ENCODE results near the gene TNXB. TPM values are rescaled to one million over a fixed set of nuclear protein-coding genes. Genes with fewer than 3 reads are reported as not detected.

Gene TNXB
- total and polyA plus RNA-seq, 2 donors (not counting 3 experiments of a cell fraction or from before 2014, with no cell fraction given) = 0.47 to 2.7 TPM

- BruUV-seq (replicated peaks) = no TSS peak
Measured at GRCh38 chr6:32060966-32061655, 48.0 kb downstream of the TNXB start.

GRCh38 chr6:32058511-32058963 is 50.6 kb downstream of the TNXB start:
- BruUV-seq (replicated peaks) = no TSS peak
- H3K9me1 ChIP-seq (replicated peaks; ENCODE audit: control insufficient read depth, extremely low read depth, insufficient read depth, low read length) = no peaks in the 10 kb centered on the region
- H3K27me3 ChIP-seq (ENCODE audit: control insufficient read depth in 2 of 2, insufficient read depth in 2 of 2, low read length in 2 of 2) = no peaks in the 10 kb centered on the region
- FAIRE-seq (no peak), DNase-seq (ENCODE audit: low read depth, low spot score) (peak; percentile 88)
- H3K36me3 ChIP-seq (ENCODE audit: control insufficient read depth in 2 of 2, extremely low read depth in 1 of 2, insufficient read depth in 2 of 2, low read length in 2 of 2) = no peaks in the 10 kb centered on the region
- TF ChIP-seq CTCF (IDR thresholded peaks at IDR 0.05; ENCODE audit: extremely low read depth in 1 of 2, insufficient read depth in 1 of 2, low read depth in 1 of 2, low read length in 2 of 2) = no peak
- no peak for TF ChIP-seq POLR2A (IDR thresholded peaks at IDR 0.05; ENCODE audit: low read depth, low read length)
- TF ChIP-seq GATA2 (IDR thresholded peaks at IDR 0.05; ENCODE audit: insufficient read depth, insufficient read length, low read depth, low read length) = no peak
- no peak for TF ChIP-seq MYC (IDR thresholded peaks at IDR 0.05; ENCODE audit: low read depth, low read length)
- peak; percentile 39 for TF ChIP-seq FOS (IDR thresholded peaks at IDR 0.05; ENCODE audit: borderline replicate concordance, insufficient read depth, low read length)
- TF ChIP-seq EZH2 (IDR thresholded peaks at IDR 0.05; ENCODE audit: borderline replicate concordance, low read depth, low read length, severe bottlenecking) = no peak
- TF ChIP-seq POLR2AphosphoS5 (IDR thresholded peaks at IDR 0.05; ENCODE audit: insufficient read depth, low read depth, low read length) = no peak
- peak overlapping the region; percentile 23 for H3K9ac ChIP-seq (replicated peaks; ENCODE audit: extremely low read depth, insufficient read depth, low read length)
- no peak overlapping the region for H3K4me3 ChIP-seq (replicated peaks in 1 of 3; ENCODE audit: insufficient read depth in 1 of 3, low read depth in 1 of 3, low read length in 3 of 3)
- H3K27ac ChIP-seq (ENCODE audit: insufficient read depth, low read depth, low read length) = no peak overlapping the region
- H2AFZ ChIP-seq (ENCODE audit: low read depth, low read length) = peak overlapping the region; percentile 73
- ChIA-PET CTCF (interaction anchor here (1.1 to 1.7 kb wide), 2 partner anchors 11 to 21 kb away, joined by 3 to 7 read pairs; no protein-coding TSS in a partner anchor), POLR2A (no interaction called here)
- no peaks in the 10 kb centered on the region for H4K20me1 ChIP-seq (replicated peaks; ENCODE audit: control insufficient read depth, extremely low read depth, insufficient read depth, low read length)
- H3K4me2 ChIP-seq (ENCODE audit: insufficient read depth, low read length) = peak overlapping the region; percentile 44
- intact Hi-C loops (cut with micrococcal nuclease) = no loop called here
- dilution Hi-C loops (cut with MboI; ENCODE audit: extremely low pct_ligation_motif_present, low sequenced_read_pairs) = no loop called here
- H3K4me1 ChIP-seq (ENCODE audit: control insufficient read depth, extremely low read depth, insufficient read depth, low read length) = peaks cover 9% of the 10 kb centered on the region
- no peaks in the 10 kb centered on the region for H3K79me2 ChIP-seq (ENCODE audit: control insufficient read depth, insufficient read depth, low read length)
- no peaks in the 10 kb centered on the region for H3K9me3 ChIP-seq (replicated peaks; ENCODE audit: control insufficient read depth, insufficient read depth, low read length)

More at GRCh38 chr6:32060966-32061655, 48.0 kb downstream of the TNXB start:
- H4K20me1 ChIP-seq (replicated peaks; ENCODE audit: control insufficient read depth, extremely low read depth, insufficient read depth, low read length) = no peaks in the 10 kb centered on the region
- H3K4me1 ChIP-seq (ENCODE audit: control insufficient read depth, extremely low read depth, insufficient read depth, low read length) = peaks cover 9% of the 10 kb centered on the region
- ChIA-PET POLR2A (no interaction called here), CTCF (no interaction called here)
- H3K27me3 ChIP-seq (ENCODE audit: control insufficient read depth in 2 of 2, insufficient read depth in 2 of 2, low read length in 2 of 2) = no peaks in the 10 kb centered on the region
- H3K4me2 ChIP-seq (ENCODE audit: insufficient read depth, low read length) = no peak overlapping the region
- no peaks in the 10 kb centered on the region for H3K79me2 ChIP-seq (ENCODE audit: control insufficient read depth, insufficient read depth, low read length)
- dilution Hi-C loops (cut with MboI; ENCODE audit: extremely low pct_ligation_motif_present, low sequenced_read_pairs) (no loop called here), intact Hi-C loops (cut with micrococcal nuclease) (no loop called here)
- TF ChIP-seq EZH2 (IDR thresholded peaks at IDR 0.05; ENCODE audit: borderline replicate concordance, low read depth, low read length, severe bottlenecking) = no peak
- no peak for TF ChIP-seq MAX (IDR thresholded peaks at IDR 0.05; ENCODE audit: insufficient read depth, insufficient read length)
- no peak for TF ChIP-seq JUN (IDR thresholded peaks at IDR 0.05; ENCODE audit: borderline replicate concordance, insufficient read depth, insufficient read length, low read depth)
- no peak for TF ChIP-seq GATA2 (IDR thresholded peaks at IDR 0.05; ENCODE audit: insufficient read depth, insufficient read length, low read depth, low read length)
- no peaks in the 10 kb centered on the region for H3K9me3 ChIP-seq (replicated peaks; ENCODE audit: control insufficient read depth, insufficient read depth, low read length)
- H3K4me3 ChIP-seq (replicated peaks in 1 of 3; ENCODE audit: insufficient read depth in 1 of 3, low read depth in 1 of 3, low read length in 3 of 3) = no peak overlapping the region
- H3K9ac ChIP-seq (replicated peaks; ENCODE audit: extremely low read depth, insufficient read depth, low read length) = no peak overlapping the region
- DNase-seq (ENCODE audit: low read depth, low spot score) (no peak), FAIRE-seq (no peak)
- H3K9me1 ChIP-seq (replicated peaks; ENCODE audit: control insufficient read depth, extremely low read depth, insufficient read depth, low read length) = no peaks in the 10 kb centered on the region
- H3K36me3 ChIP-seq (ENCODE audit: control insufficient read depth in 2 of 2, extremely low read depth in 1 of 2, insufficient read depth in 2 of 2, low read length in 2 of 2) = no peaks in the 10 kb centered on the region
- no peak overlapping the region for H3K27ac ChIP-seq (ENCODE audit: insufficient read depth, low read depth, low read length)
- H2AFZ ChIP-seq (ENCODE audit: low read depth, low read length) = no peak overlapping the region

Measured in endothelial cell of umbilical vein (primary cell).